H1 (cell line): ENCODE results near the gene SARNP. TPM values are rescaled to one million over a fixed set of nuclear protein-coding genes. Genes with fewer than 3 reads are reported as not detected.

Experiments used
- ATF2 ChIP-seq: IDR thresholded peaks from 2 replicates; pipeline ENCODE4 v1.6.1; 2012; ENCODE audit warnings: low read length, inconsistent platforms
- BACH1 ChIP-seq: IDR thresholded peaks from 2 replicates; pipeline ENCODE4 v1.6.1; 2012; ENCODE audit warnings: low read length, improper control_type of control experiment
- CHD7 ChIP-seq: fragments of 300-600 bp; sonication (generic); IDR thresholded peaks from 2 replicates; pipeline ENCODE4 v1.7.1; 2012; ENCODE audit warnings: low read length, moderate library complexity, mild to moderate bottlenecking, inconsistent platforms; ENCODE audit not compliant: insufficient replicate concordance
- CTBP2 ChIP-seq: IDR thresholded peaks from 2 replicates; pipeline ENCODE4 v1.7.0; 2011; ENCODE audit warnings: borderline replicate concordance, mild to moderate bottlenecking, moderate library complexity, mixed read lengths, low read length; ENCODE audit not compliant: insufficient read depth, insufficient read length
- EP300 ChIP-seq, 2 experiments: IDR thresholded peaks; 1 replicate in 1 of 2; 2 replicates in 1 of 2; pipeline ENCODE4 v1.6.1; 2011 to 2012; ENCODE audit warnings: low read depth in 2 of 2, low read length in 2 of 2, mild to moderate bottlenecking in 2 of 2, borderline replicate concordance in 1 of 2, inconsistent platforms in 1 of 2, moderate library complexity in 1 of 2
- EZH2 ChIP-seq: fragments of 200-600 bp; sonication (generic); IDR thresholded peaks from 2 replicates; pipeline ENCODE4 v1.7.1; 2012; ENCODE audit warnings: low read depth, mild to moderate bottlenecking, moderate library complexity, low read length, inconsistent platforms; ENCODE audit not compliant: severe bottlenecking
- GTF2F1 ChIP-seq: IDR thresholded peaks from 2 replicates; pipeline ENCODE4 v1.6.1; 2012; ENCODE audit warnings: low read depth, low read length, improper control_type of control experiment, borderline replicate concordance
- KDM1A ChIP-seq: fragments of 200-600, 300-600 bp; sonication (generic); IDR thresholded peaks from 2 replicates; pipeline ENCODE4 v1.7.1; 2016; ENCODE audit warnings: mild to moderate bottlenecking, low read length, borderline replicate concordance
- RNF2 ChIP-seq: fragments of 200-900, 300-1000 bp; sonication (generic); IDR thresholded peaks from 2 replicates; pipeline ENCODE4 v1.7.1; 2016; ENCODE audit warnings: borderline replicate concordance, low read depth, mild to moderate bottlenecking, antibody characterized with exemption, low read length; ENCODE audit not compliant: poor library complexity, severe bottlenecking; ENCODE audit errors: missing control alignments
- polyA plus RNA-seq, 7 experiments: library from polyadenylated mRNA; depleted of rRNA in 3 of 7; stranded (reverse) in 5 of 7; unstranded in 2 of 7; fragments of >200 nt in 5 of 7; fragments of 200-250 nt in 2 of 7; gene quantifications; 1 replicate in 5 of 7; 2 replicates in 1 of 7; 4 replicates in 1 of 7; pipeline versions ENCODE4 v1.2.1 to v1.2.3, GENCODE V29; 2011 to 2013; ENCODE audit warnings: missing spikeins in 2 of 7, mixed read lengths in 2 of 7
- total RNA-seq: library from RNA; stranded (reverse); fragmentation: NEBNext Ultra II Directional; extraction: Animal tissue kit (Norgen Biotek cat#: 25700); gene quantifications from 2 replicates; pipeline ENCODE4 v1.2.1, GENCODE V29; 2021

The SARNP gene
- total and polyA plus RNA-seq, 2 of the 8 experiments (the other 6 are each of a cell fraction or from before 2014, with no cell fraction given) = 114 to 226 TPM

- no peak for TF ChIP-seq CHD7
- TF ChIP-seq KDM1A = no peak
- TF ChIP-seq ATF2 = no peak
- no peak for TF ChIP-seq RNF2
- no peak for TF ChIP-seq CTBP2
- no peak for TF ChIP-seq BACH1
- TF ChIP-seq GTF2F1 = no peak
- TF ChIP-seq EZH2 = no peak
- TF ChIP-seq EP300 (IDR thresholded peaks at IDR 0.05; ENCODE audit: borderline replicate concordance in 1 of 2, low read depth in 2 of 2, low read length in 2 of 2) = no peak
Observed at GRCh38 chr12:55762646-55763045, 54.9 kb downstream of the SARNP start (continued).
